CD4-positive, alpha-beta T cell treated with Interleukin-4 for 1 hour (primary cell): ENCODE measurements around the gene ZNF417.
"Not testable (repeated sequence)": the region's sequence is repeated elsewhere in the genome, so short reads cannot be mapped to it uniquely, and the experiment has no call there.

ENCODE experiments used
- DNase-seq, 2 donors: peaks; one replicate each; pipeline ENCODE4 v3.0.0-alpha.2; 2020 to 2022

ZNF417 gene

DNA sequence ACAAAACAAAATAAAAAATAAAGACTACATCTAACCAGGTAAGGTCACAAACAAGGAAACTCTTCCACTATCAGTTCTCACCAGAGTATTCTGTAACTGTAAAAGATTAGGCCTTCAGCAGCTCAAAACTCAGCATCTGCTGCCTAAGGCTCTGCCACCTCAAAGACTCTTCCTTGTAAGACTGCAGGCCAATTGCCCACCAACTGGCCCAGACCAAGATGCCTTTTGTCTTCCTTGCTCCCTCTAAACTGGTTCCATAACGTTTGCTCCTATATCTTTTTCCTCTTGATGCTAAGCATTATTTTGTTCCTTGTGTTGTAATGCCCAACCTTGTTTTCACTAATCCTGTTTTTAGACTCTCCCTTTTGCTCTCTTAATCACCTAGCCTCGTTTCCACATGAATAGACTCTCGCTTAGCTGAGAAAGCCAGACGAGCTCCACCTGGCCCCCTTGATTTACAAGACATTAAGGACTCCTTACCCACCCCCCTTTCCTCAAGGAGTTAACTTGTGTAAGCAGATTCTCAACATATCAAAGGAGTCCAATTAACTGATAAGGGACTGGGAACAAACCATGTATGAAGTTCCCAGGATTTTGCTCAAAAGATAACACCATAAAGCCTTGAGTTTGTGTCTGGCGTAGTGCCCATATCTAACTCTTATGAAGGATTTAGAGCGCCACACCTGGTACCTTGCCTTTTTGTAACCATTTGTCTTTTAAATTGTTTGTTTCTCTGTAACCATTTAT, 29.0 kb downstream of the ZNF417 start:
- no peak for DNase-seq

DNA sequence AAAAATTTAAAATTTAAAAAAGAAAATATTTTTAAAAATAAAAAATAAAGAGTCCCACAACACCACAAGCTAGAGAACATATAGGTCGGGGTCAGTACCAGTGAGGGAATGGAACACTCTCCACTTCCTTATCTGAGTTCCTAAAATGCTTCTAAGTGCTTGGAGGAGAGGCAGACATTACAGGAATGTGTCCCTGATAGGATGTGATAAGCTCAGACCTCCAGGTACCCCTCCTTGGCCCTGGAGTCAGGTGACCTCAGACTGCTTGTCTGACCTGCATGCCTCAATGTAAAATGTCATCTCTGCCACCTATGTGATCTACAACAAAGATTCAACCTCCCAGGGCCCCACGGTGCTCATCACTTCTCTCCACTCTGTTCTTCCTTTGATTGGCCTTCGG, 30.3 kb downstream of the ZNF417 start:
- no peak for DNase-seq

DNA sequence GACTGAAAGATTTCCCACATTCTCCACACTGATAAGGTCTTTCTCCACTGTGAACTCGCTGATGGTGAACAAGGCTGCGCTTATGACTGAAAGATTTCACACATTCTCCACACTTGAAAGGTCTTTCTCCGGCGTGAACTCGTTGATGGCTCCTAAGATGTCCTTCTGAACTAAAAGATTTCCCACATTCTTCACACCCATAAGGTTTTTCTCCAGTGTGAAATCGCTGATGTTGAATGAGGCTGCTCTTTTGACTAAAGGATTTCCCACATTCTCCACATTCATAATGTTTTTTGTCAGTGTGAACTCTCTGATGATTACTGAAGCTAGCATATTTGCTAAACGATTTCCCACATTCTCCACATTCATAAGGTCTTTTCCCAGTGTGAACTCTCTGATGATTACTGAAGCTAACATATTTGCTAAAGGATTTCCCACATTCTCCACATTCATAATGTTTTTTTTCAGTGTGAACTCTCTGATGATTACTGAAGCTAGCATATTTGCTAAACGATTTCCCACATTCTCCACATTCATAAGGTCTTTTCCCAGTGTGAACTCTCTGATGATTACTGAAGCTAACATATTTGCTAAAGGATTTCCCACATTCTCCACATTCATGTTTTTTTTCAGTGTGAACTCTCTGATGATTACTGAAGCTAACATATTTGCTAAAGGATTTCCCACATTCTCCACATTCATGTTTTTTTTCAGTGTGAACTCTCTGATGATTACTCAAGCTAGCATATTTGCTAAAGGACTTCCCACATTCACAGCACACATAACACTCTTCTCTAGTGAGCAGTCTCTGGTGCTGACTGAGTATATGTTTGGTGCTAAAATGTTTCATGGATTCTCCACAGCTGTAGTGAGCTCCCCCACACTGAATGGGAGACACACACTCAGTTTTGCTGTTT, 42.3 kb downstream of the ZNF417 start:
- DNase-seq = not testable (repeated sequence)

DNA sequence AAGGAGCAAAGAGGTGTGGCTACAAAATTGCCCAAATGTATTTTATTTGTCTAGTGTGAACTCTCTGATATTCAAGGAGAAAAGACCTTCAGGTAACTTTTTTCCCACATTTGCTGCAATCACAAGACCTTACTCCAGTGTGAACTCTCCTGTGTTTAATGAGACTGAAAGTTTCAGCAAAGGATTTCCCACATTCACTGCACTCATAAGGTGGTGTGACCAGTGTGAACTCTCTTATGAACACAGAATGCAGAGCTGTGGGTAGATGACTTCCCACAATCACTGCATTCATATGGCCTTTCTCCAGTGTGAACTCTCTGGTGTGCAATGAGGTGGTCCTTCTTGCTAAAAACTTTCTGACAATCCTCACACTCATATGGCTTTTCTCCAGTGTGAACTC, 43.9 kb downstream of the ZNF417 start:
- no peak for DNase-seq

DNA sequence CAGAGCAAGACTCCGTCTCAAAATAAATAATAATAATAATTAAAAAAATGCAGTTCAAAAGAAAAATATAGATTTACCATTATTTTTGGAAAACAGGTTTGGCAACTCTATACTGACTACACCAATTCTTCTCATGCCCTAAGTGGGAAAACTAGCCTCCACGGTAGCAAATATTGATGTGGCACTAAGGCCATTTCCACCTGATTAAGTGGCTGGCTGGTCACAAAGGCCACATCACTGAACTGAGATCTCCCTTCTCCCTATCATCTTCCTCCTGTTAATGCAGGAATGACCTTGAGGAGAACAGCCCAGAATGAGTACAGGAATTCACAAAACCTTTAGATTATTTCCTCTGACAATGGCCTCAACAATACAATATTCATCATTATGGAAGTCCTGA, 46.2 kb downstream of the ZNF417 start:
- DNase-seq = no peak

DNA sequence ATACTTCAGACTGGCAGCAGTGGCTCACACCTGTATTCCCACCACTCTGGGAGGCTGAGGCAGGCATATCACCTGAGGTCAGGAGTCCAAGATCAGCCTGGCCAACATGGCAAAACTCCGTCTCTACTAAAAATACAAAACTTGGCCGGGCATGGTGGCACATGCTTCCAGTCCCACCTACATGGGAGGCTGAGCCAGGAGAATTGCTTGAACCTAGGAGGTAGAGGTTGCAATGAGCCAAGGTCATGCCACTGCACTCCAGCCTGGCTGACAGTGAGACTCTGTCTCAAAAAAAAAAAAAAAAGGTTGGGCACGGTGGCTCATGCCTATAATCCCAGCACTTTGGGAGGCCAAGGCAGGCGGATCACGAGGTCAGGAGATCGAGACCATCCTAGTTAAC, 46.7 kb downstream of the ZNF417 start:
- DNase-seq = not testable (repeated sequence)

DNA sequence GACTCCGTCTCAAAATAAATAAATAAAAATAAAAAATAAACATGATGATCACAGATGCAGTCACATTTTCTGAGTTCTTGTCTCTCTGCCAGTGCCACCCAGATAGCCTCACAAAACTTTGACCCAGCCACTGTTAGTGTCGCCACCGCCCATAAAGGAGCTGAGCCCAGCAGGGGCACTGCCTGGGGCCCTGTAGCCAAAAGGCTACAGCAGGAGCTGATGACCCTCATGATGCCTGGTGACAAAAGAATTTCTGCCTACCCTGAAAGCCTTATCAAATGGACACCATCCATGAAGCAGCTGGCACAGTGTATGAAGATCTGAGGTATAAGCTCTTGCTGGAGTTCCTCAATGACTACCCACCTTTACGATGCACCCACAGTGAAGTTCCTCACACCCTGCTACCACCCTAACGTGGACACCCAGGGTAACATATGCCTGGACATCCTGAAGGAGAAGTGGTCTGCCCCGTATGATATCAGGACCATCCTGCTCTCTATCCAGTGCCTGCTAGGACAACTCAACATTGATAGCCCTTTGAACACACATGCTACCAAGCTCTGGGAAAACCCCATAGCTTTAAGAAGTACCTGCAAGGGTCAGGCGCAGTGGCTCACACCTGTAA, 48.4 kb downstream of the ZNF417 start:
- no peak for DNase-seq
